SK-N-SH (cell line): Measurements from ENCODE around the gene PACSIN3. TPM values are rescaled to one million over a fixed set of nuclear protein-coding genes. Genes with fewer than 3 reads are reported as not detected.
A peak's percentile ranks its signal among the peaks of the same experiment; 100 is the strongest.

Experiments used
- CTCF ChIA-PET: fragments of 300-600, 350-600 bp; formaldehyde crosslinking; extraction: SDS; loops from one replicate; lab custom pipeline; 2021; lab: Yijun Ruan, JAX
- POLR2A ChIA-PET: fragments of 350-600 bp; sonication (Branson Sonifier 250); formaldehyde crosslinking; extraction: SDS; loops from one replicate; lab custom pipeline; 2020; ENCODE audit warnings: antibody characterized with exemption, inconsistent platforms; lab: Yijun Ruan, JAX
- DNase-seq: peaks from one replicate; pipeline ENCODE4 v3.0.0; 2012
- H2AFZ ChIP-seq: fragments of 200-600 bp; sonication (generic); 2 replicates; pipeline ENCODE4 v1.8.1; 2016; ENCODE audit warnings: antibody characterized with exemption, mild to moderate bottlenecking, low read depth
- H3F3A ChIP-seq: fragments of 200-600 bp; sonication (generic); replicated peaks from 2 replicates; pipeline ENCODE3; 2016; ENCODE audit warnings: antibody characterized with exemption, mild to moderate bottlenecking; ENCODE audit not compliant: insufficient read depth
- H3K27ac ChIP-seq, 2 experiments: fragments of 200-500 bp in 1 of 2; fragments of 200-600 bp in 1 of 2; sonication (Bioruptor generic) in 1 of 2; sonication (generic), shearing (Covaris generic) in 1 of 2; 2 replicates each; pipeline versions ENCODE4 v1.5.1 to v1.6.1; 2014 to 2016; ENCODE audit warnings: low read depth in 2 of 2, inconsistent platforms in 1 of 2, low read length in 1 of 2, mild to moderate bottlenecking in 1 of 2, mixed read lengths in 1 of 2
- H3K27me3 ChIP-seq: fragments of 200-600 bp; sonication (generic), shearing (Covaris generic); 2 replicates; pipeline ENCODE4 v1.6.1; 2016; ENCODE audit warnings: mixed run types; ENCODE audit not compliant: insufficient read depth
- H3K36me3 ChIP-seq, 2 experiments: fragments of 200-500 bp in 1 of 2; fragments of 200-600 bp in 1 of 2; sonication (Bioruptor generic) in 1 of 2; sonication (generic) in 1 of 2; replicated peaks in 1 of 2; 2 replicates each; pipeline versions ENCODE3 to v1.5.1; 2014 to 2016; ENCODE audit warnings: low read length in 1 of 2, mild to moderate bottlenecking in 1 of 2; ENCODE audit not compliant: insufficient read depth in 2 of 2, control insufficient read depth in 1 of 2
- H3K4me1 ChIP-seq, 2 experiments: fragments of 200-500 bp in 1 of 2; fragments of 200-600 bp in 1 of 2; sonication (Bioruptor generic) in 1 of 2; sonication (generic), shearing (Covaris generic) in 1 of 2; 2 replicates each; pipeline versions ENCODE4 v1.5.1 to v1.6.1; 2014 to 2016; ENCODE audit warnings: low read depth in 1 of 2, low read length in 1 of 2, mixed run types in 1 of 2; ENCODE audit not compliant: insufficient read depth in 2 of 2, control insufficient read depth in 1 of 2
- H3K4me2 ChIP-seq: fragments of 200-600 bp; sonication (generic), shearing (Covaris generic); 2 replicates; pipeline ENCODE4 v1.6.1; 2017; ENCODE audit warnings: mixed run types
- H3K4me3 ChIP-seq, 2 experiments: fragments of 200-500 bp in 1 of 2; fragments of 200-600 bp in 1 of 2; sonication (Bioruptor generic) in 1 of 2; sonication (generic), shearing (Covaris generic) in 1 of 2; 2 replicates each; pipeline versions ENCODE4 v1.5.1 to v1.8.1; 2014 to 2016; ENCODE audit warnings: low read depth in 2 of 2, inconsistent platforms in 1 of 2, low read length in 1 of 2, mild to moderate bottlenecking in 1 of 2, mixed read lengths in 1 of 2, moderate library complexity in 1 of 2
- H3K79me2 ChIP-seq: fragments of 200-600 bp; sonication (generic); 2 replicates; pipeline ENCODE4 v1.8.1; 2017; ENCODE audit warnings: mild to moderate bottlenecking; ENCODE audit not compliant: insufficient read depth
- H3K9ac ChIP-seq: fragments of 200-600 bp; sonication (generic); 2 replicates; pipeline ENCODE4 v1.6.1; 2017; ENCODE audit warnings: mixed run types
- H3K9me2 ChIP-seq: fragments of 200-600 bp; sonication (generic); 2 replicates; pipeline ENCODE4 v1.6.1; 2017; ENCODE audit warnings: mixed run types
- H3K9me3 ChIP-seq: fragments of 200-600 bp; sonication (generic); 2 replicates; pipeline ENCODE4 v1.6.1; 2017; ENCODE audit warnings: mixed run types, mild to moderate bottlenecking, moderate library complexity
- H4K20me1 ChIP-seq: fragments of 200-600 bp; sonication (generic); 2 replicates; pipeline ENCODE4 v1.6.1; 2017; ENCODE audit warnings: mild to moderate bottlenecking, mixed run types; ENCODE audit not compliant: insufficient read depth
- GABPA ChIP-seq: IDR thresholded peaks from 2 replicates; pipeline ENCODE4 v1.4.0; 2012; ENCODE audit warnings: low read depth, mild to moderate bottlenecking
- GATA2 ChIP-seq: sonication (generic); formaldehyde crosslinking; IDR thresholded peaks from 2 replicates; pipeline ENCODE4 v1.5.0; 2020; ENCODE audit warnings: mild to moderate bottlenecking, missing genetic modification reagents
- MAX ChIP-seq: IDR thresholded peaks from 2 replicates; pipeline ENCODE4 v1.4.0; 2012; ENCODE audit warnings: low read depth
- MEF2A ChIP-seq: IDR thresholded peaks from 2 replicates; pipeline ENCODE4 v1.4.0; 2012; ENCODE audit warnings: low read depth, borderline replicate concordance
- PBX3 ChIP-seq: IDR thresholded peaks from 2 replicates; pipeline ENCODE4; 2012
- POLR2AphosphoS5 ChIP-seq: IDR thresholded peaks from 2 replicates; pipeline ENCODE4 v1.6.1; 2012; ENCODE audit warnings: low read depth, low read length
- REST ChIP-seq: IDR thresholded peaks from 2 replicates; pipeline ENCODE4 v1.6.1; 2012; ENCODE audit warnings: mild to moderate bottlenecking, low read depth, low read length, moderate library complexity
- RFX5 ChIP-seq: IDR thresholded peaks from 2 replicates; pipeline ENCODE4 v1.6.1; 2012; ENCODE audit warnings: mild to moderate bottlenecking, improper control_type of control experiment, low read length
- SMC3 ChIP-seq: IDR thresholded peaks from 2 replicates; pipeline ENCODE4 v1.6.1; 2012; ENCODE audit warnings: low read depth, low read length, improper control_type of control experiment
- TAF1 ChIP-seq: IDR thresholded peaks from 2 replicates; pipeline ENCODE4 v1.6.1; 2012; ENCODE audit warnings: low read depth, mild to moderate bottlenecking, low read length, moderate library complexity, borderline replicate concordance
- TCF12 ChIP-seq: IDR thresholded peaks from 2 replicates; pipeline ENCODE4 v1.4.0; 2012
- TEAD4 ChIP-seq: IDR thresholded peaks from 2 replicates; pipeline ENCODE4 v1.4.0; 2012; ENCODE audit warnings: mild to moderate bottlenecking, borderline replicate concordance; ENCODE audit not compliant: insufficient read depth
- WGBS: methylation state at CpG from one replicate; pipeline ENCODE4 v1.1.6; 2017; ENCODE audit warnings: low lambda C conversion rate; 5-methylcytosine and 5-hydroxymethylcytosine counted together
- polyA plus RNA-seq, 3 experiments: library from polyadenylated mRNA; depleted of rRNA; stranded (reverse); fragments of >200 nt; gene quantifications; 2 replicates each; pipeline ENCODE4 v1.2.3, GENCODE V29; 2012

The PACSIN3 gene
- polyA plus RNA-seq, 1 of the 3 experiments (the other 2 are of a cell fraction): 31.1 TPM

- Histone ChIP-seq H3K79me2 (peaks cover 9% of the 10 kb centered on the region), H3K36me3 (peaks cover 33 to 45% of the 10 kb centered on the region in 2 experiments), H3K4me3 (no peak overlapping the region), H3F3A (peaks cover 18% of the 10 kb centered on the region), H3K4me1 (no peaks in the 10 kb centered on the region; a peak in 1 of 4 replicates), H3K9ac (no peak overlapping the region), H3K9me2 (no peaks in the 10 kb centered on the region), H3K27ac (no peak overlapping the region), H3K27me3 (no peaks in the 10 kb centered on the region), H2AFZ (no peak overlapping the region), H3K9me3 (no peaks in the 10 kb centered on the region), H3K4me2 (no peak overlapping the region), H4K20me1 (peaks cover 8% of the 10 kb centered on the region; the same call in 1 of the 2 replicates)
- no peak for TF ChIP-seq SMC3
- TF ChIP-seq GATA2: no peak
- no peak for TF ChIP-seq PBX3
- no peak for TF ChIP-seq GABPA
- no peak for TF ChIP-seq RFX5
- POLR2A ChIA-PET: interaction anchor here (0.6 kb wide), 1 partner anchor 252 kb away, joined by 3 read pairs; no protein-coding TSS in a partner anchor
- 91% methylated on average over 16 of the region's 16 CpGs for WGBS
- CTCF ChIA-PET: interaction anchor here (3.0 to 4.4 kb wide), 2 partner anchors 12 to 94 kb away, joined by 10 to 48 read pairs; no protein-coding TSS in a partner anchor
- no peak for DNase-seq
Measured at GRCh38 chr11:47165253-47165840, 20.9 kb downstream of the PACSIN3 start.

- CTCF ChIA-PET: interaction anchor here (3.0 to 4.4 kb wide), 2 partner anchors 11 to 95 kb away, joined by 10 to 48 read pairs; no protein-coding TSS in a partner anchor
- POLR2A ChIA-PET: no interaction called here
- no peak overlapping the region for H3K27ac ChIP-seq
Measured at GRCh38 chr11:47164321-47164720, 21.9 kb downstream of the PACSIN3 start.

More at GRCh38 chr11:47164321-47164720, 21.9 kb downstream of the PACSIN3 start:
- Histone ChIP-seq H3K36me3 (peaks cover 25 to 45% of the 10 kb centered on the region in 2 experiments), H3K9ac (no peak overlapping the region), H3K4me1 (no peaks in the 10 kb centered on the region; a peak in 1 of 4 replicates), H3K27me3 (no peaks in the 10 kb centered on the region), H2AFZ (no peak overlapping the region), H3K9me2 (no peaks in the 10 kb centered on the region), H3K9me3 (no peaks in the 10 kb centered on the region), H3K4me3 (no peak overlapping the region), H3F3A (peaks cover 18% of the 10 kb centered on the region), H3K79me2 (0 out of 2 replicates have a peak, but pooled peaks cover under 1% of the 10 kb centered on the region), H4K20me1 (peaks cover 8% of the 10 kb centered on the region; the same call in 1 of the 2 replicates), H3K4me2 (no peak overlapping the region)
- WGBS: 96% methylated on average over 4 of the region's 4 CpGs
- DNase-seq: no peak
- TF ChIP-seq GABPA (no peak), MAX (no peak), POLR2AphosphoS5 (peak; percentile 9; the same call in 1 of the 2 replicates), TEAD4 (no peak), REST (no peak), MEF2A (no peak), TAF1 (no peak), TCF12 (no peak)
